HG02610 (cell line): ENCODE data around the gene BTG1.
A peak's percentile ranks its signal among the peaks of the same experiment; 100 is the strongest.
"Not testable (repeated sequence)": the region's sequence is repeated elsewhere in the genome, so short reads cannot be mapped to it uniquely, and the experiment has no call there.

Experiments used
- ATAC-seq: cut with Tn5 transposase; IDR thresholded peaks from one replicate; pipeline ENCODE4 v1.9.1; 2021; ENCODE audit warnings: mild to moderate bottlenecking, moderate library complexity; ENCODE audit not compliant: unreplicated experiment

The BTG1 gene

GRCh38 chr12:92151916-92152315, 6.3 kb upstream of the BTG1 start:
- ATAC-seq: no peak

- no peak for ATAC-seq
These were observed 3.9 kb upstream of the BTG1 start for GRCh38 chr12:92149563-92149962.

GRCh38 chr12:92147491-92147890, 1.8 kb upstream of the BTG1 start:
- ATAC-seq: no peak

- ATAC-seq: no peak
These were observed 1.0 kb upstream of the BTG1 start for GRCh38 chr12:92146497-92147224.

GRCh38 chr12:92145481-92145730, 240 bp downstream of the BTG1 start:
- ATAC-seq: peak; percentile 0

- no peak for ATAC-seq
These were observed 790 bp downstream of the BTG1 start for GRCh38 chr12:92144631-92145480.

- ATAC-seq: peak; percentile 24
These were observed 1.7 kb downstream of the BTG1 start for GRCh38 chr12:92143686-92144630.

GRCh38 chr12:92143258-92143657, 2.4 kb downstream of the BTG1 start:
- ATAC-seq: no peak

GRCh38 chr12:92142251-92142926, 3.3 kb downstream of the BTG1 start:
- no peak for ATAC-seq

- no peak for ATAC-seq
These were observed 4.0 kb downstream of the BTG1 start for GRCh38 chr12:92141591-92142121.

- no peak for ATAC-seq
These were observed 4.6 kb downstream of the BTG1 start for GRCh38 chr12:92140896-92141536.

GRCh38 chr12:92140156-92140555, 5.5 kb downstream of the BTG1 start:
- no peak for ATAC-seq

- no peak for ATAC-seq
These were observed 6.0 kb downstream of the BTG1 start for GRCh38 chr12:92139634-92140150.

GRCh38 chr12:92138626-92139025, 7.0 kb downstream of the BTG1 start:
- ATAC-seq: no peak

- no peak for ATAC-seq
These were observed 7.5 kb downstream of the BTG1 start for GRCh38 chr12:92138144-92138543.

GRCh38 chr12:92136965-92137721, 8.5 kb downstream of the BTG1 start:
- peak; percentile 29 for ATAC-seq

GRCh38 chr12:92136026-92136730, 9.5 kb downstream of the BTG1 start:
- ATAC-seq: no peak

- ATAC-seq: not testable (repeated sequence)
These were observed 10.1 kb downstream of the BTG1 start for GRCh38 chr12:92135541-92135940.
